ENCODE results near the gene MED12L.
A peak's percentile ranks its signal among the peaks of the same experiment; 100 is the strongest.

GRCh38 chr3:151171145-151171757, 85.8 kb downstream of the MED12L start:
- TF ChIP-seq CTCF (IDR thresholded peaks at IDR 0.05) (no peak), POLR2A (IDR thresholded peaks at IDR 0.05) (peak in 1 of 4 donors; percentile 10)

All from esophagus squamous epithelium (tissue), 4 donors.